Measurements from ENCODE around the gene MCUR1. TPM values are rescaled to one million over a fixed set of nuclear protein-coding genes. Genes with fewer than 3 reads are reported as not detected.

Gene MCUR1
- total and polyA plus RNA-seq, 9 of the 15 experiments (the other 6 are each of a cell fraction or from before 2014, with no cell fraction given), result 5.1 to 60.2 (median 41.4) TPM

DNA sequence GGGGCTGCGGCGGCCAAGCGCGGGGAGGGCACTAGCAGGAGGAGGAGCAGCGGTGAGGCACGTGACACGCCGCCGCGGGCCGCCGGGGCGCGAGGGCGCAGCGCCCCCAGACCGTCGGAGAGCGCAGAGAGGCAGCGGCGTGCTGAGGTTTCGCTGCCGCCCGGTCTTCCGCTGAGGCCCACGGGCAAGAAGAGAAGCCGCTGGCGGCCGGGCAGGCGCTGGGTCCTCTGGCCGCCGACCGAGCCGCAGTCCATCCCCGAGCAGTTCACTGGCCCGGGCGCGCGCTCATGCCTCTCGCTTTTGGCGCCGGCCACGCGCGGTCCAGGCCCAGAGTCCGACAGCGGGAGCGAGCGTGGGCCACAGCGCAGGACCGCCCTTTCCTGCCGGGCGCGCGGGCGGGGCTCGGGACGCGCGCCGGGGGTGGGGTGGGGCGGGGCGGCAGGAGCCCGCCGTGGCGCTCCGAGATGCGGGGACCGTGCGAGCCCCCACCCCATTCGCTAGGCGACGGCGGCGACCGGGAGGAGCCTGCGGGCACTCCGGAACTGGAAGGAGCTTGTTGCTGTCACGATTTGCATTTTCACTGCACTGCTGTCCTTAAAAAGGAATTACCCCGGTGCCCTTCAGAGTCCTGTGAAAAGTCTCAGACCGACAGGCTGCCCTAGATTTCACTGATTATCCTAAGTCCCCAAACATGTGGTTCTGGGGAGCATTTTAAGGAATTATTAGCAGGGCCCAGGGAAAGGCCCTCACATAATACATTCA, at the start of gene MCUR1 (continued):
- TF ChIP-seq E2F3 (CRISPR knock-in tag; IDR thresholded peaks at IDR 0.05) (peak; percentile 72), SMAD2 (IDR thresholded peaks at IDR 0.05; ENCODE audit: low read depth, low read length) (no peak), CREBBP (IDR thresholded peaks at IDR 0.05; ENCODE audit: low read depth, low read length) (no peak), ZBTB17 (CRISPR knock-in tag; IDR thresholded peaks at IDR 0.05) (peak; percentile 88), RAD51 (IDR thresholded peaks at IDR 0.05; ENCODE audit: borderline replicate concordance, low read depth) (peak; percentile 75; the same call in 1 of the 2 replicates), ZNF449 (CRISPR knock-in tag; IDR thresholded peaks at IDR 0.05) (no peak), MXI1 (IDR thresholded peaks at IDR 0.05; ENCODE audit: low read depth, low read length) (peak; percentile 7; the same call in 1 of the 2 replicates), GABPA (tag; conservative IDR thresholded peaks at IDR 0.05; ENCODE audit: low read depth) (peak; percentile 81), NR3C1 (CRISPR knock-in tag; IDR thresholded peaks at IDR 0.05) (no peak), DMBX1 (CRISPR knock-in tag; IDR thresholded peaks at IDR 0.05; ENCODE audit: borderline replicate concordance) (peak; percentile 84), SAFB2 (IDR thresholded peaks at IDR 0.05; ENCODE audit: borderline replicate concordance, low read depth, low read length, severe bottlenecking) (no peak), ZC3H11A (IDR thresholded peaks at IDR 0.05; ENCODE audit: low read depth, low read length) (0 out of 2 replicates have a peak, but pooled peaks have one; percentile 3), RBM22 (IDR thresholded peaks at IDR 0.05; ENCODE audit: low read depth, low read length, poor library complexity, severe bottlenecking) (peak; percentile 64), TEAD1 (CRISPR knock-in tag; IDR thresholded peaks at IDR 0.05) (peak; percentile 40 to 69; a peak in 3 of 4 replicates)
- TF ChIP-seq, protein P1, sequence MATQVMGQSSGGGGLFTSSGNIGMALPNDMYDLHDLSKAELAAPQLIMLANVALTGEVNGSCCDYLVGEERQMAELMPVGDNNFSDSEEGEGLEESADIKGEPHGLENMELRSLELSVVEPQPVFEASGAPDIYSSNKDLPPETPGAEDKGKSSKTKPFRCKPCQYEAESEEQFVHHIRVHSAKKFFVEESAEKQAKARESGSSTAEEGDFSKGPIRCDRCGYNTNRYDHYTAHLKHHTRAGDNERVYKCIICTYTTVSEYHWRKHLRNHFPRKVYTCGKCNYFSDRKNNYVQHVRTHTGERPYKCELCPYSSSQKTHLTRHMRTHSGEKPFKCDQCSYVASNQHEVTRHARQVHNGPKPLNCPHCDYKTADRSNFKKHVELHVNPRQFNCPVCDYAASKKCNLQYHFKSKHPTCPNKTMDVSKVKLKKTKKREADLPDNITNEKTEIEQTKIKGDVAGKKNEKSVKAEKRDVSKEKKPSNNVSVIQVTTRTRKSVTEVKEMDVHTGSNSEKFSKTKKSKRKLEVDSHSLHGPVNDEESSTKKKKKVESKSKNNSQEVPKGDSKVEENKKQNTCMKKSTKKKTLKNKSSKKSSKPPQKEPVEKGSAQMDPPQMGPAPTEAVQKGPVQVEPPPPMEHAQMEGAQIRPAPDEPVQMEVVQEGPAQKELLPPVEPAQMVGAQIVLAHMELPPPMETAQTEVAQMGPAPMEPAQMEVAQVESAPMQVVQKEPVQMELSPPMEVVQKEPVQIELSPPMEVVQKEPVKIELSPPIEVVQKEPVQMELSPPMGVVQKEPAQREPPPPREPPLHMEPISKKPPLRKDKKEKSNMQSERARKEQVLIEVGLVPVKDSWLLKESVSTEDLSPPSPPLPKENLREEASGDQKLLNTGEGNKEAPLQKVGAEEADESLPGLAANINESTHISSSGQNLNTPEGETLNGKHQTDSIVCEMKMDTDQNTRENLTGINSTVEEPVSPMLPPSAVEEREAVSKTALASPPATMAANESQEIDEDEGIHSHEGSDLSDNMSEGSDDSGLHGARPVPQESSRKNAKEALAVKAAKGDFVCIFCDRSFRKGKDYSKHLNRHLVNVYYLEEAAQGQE (IDR thresholded peaks at IDR 0.05; ENCODE audit: borderline replicate concordance), result peak; percentile 77
- TF ChIP-seq, protein P1 (CRISPR knock-in tag; IDR thresholded peaks at IDR 0.05; ENCODE audit: low read depth), result peak; percentile 83
- TF ChIP-seq, protein P2, sequence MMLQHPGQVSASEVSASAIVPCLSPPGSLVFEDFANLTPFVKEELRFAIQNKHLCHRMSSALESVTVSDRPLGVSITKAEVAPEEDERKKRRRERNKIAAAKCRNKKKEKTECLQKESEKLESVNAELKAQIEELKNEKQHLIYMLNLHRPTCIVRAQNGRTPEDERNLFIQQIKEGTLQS (IDR thresholded peaks at IDR 0.05), result no peak
- TF ChIP-seq, protein P2 (CRISPR knock-in tag; conservative IDR thresholded peaks at IDR 0.05), result no peak

All from K562 (cell line).